Hematopoietic multipotent progenitor cell (in vitro differentiated cells): Measurements from ENCODE around the gene GFM2. TPM values are rescaled to one million over a fixed set of nuclear protein-coding genes. Genes with fewer than 3 reads are reported as not detected.
"Not testable (repeated sequence)": the region's sequence is repeated elsewhere in the genome, so short reads cannot be mapped to it uniquely, and the experiment has no call there.

Source experiments
- DNase-seq, 3 donors: peaks; one replicate each; pipeline ENCODE4 v3.0.0-alpha.2; 2011 to 2015; ENCODE audit warnings: low read depth in 2 of 3, low spot score in 2 of 3
- small RNA-seq: library from RNA; depleted of rRNA; stranded (forward); fragments of <200 nt; gene quantifications from one replicate; pipeline ENCODE3, GENCODE V24; 2012
- total RNA-seq: library from RNA; depleted of rRNA; stranded (reverse); fragments of >200 nt; gene quantifications from one replicate; pipeline ENCODE4 v1.2.3, GENCODE V29; 2012

Gene GFM2
- total RNA-seq, 1 donor, result 17.5 TPM

- DNase-seq, result no peak
Observed at GRCh38 chr5:74725331-74725730, 41.6 kb downstream of the GFM2 start.

- no peak for DNase-seq
Observed at GRCh38 chr5:74722271-74722670, 44.6 kb downstream of the GFM2 start.

- DNase-seq, result no peak
Observed at GRCh38 chr5:74717596-74717995, 49.3 kb downstream of the GFM2 start.

- no peak for DNase-seq
Observed at GRCh38 chr5:74693191-74693590, 73.7 kb downstream of the GFM2 start.

- no peak for DNase-seq
Observed at GRCh38 chr5:74686962-74687751, 79.8 kb downstream of the GFM2 start.

- DNase-seq, result peak in 2 of 3 donors; percentile 74 to 84
Observed at GRCh38 chr5:74685979-74686631, 80.8 kb downstream of the GFM2 start.

- DNase-seq, result peak; percentile 49 to 89 (median 89)
Observed at GRCh38 chr5:74684900-74685851, 81.7 kb downstream of the GFM2 start, which contains the start of gene HEXB. TSS of gene HEXB (plus strand) at chr5:74685233. CDS start at chr5:74685261, 28 bp downstream.

GRCh38 chr5:74679966-74680365, 87.0 kb downstream of the GFM2 start:
- no peak for DNase-seq

- not testable (repeated sequence) for DNase-seq
Observed at GRCh38 chr5:74679300-74679699, 87.6 kb downstream of the GFM2 start.

GRCh38 chr5:74678123-74678522, 88.8 kb downstream of the GFM2 start:
- not testable (repeated sequence) for DNase-seq

- not testable (repeated sequence) for DNase-seq
Observed at GRCh38 chr5:74676466-74676865, 90.5 kb downstream of the GFM2 start.

GRCh38 chr5:74673011-74673790, 93.7 kb downstream of the GFM2 start:
- DNase-seq, result peak in 2 of 3 donors; percentile 31 to 69

- DNase-seq, result no peak
Observed at GRCh38 chr5:74672215-74672877, 94.6 kb downstream of the GFM2 start.

Small RNA genes within 50 kb of the gene (small RNA-seq; reads per million reads assigned to genes)
- not detected for gene RNU6-658P

Other genes starting within 250 kb of the GFM2 start
- gene ENC1, start 126.4 kb downstream of the GFM2 start, total RNA-seq, result 3.5 TPM
- gene HEXB, start 81.9 kb downstream of the GFM2 start, total RNA-seq, result 83.2 TPM
- gene NSA2, start 132 bp upstream of the GFM2 start, total RNA-seq, result 20.5 TPM
- gene FAM169A, start 99.3 kb upstream of the GFM2 start, total RNA-seq, result 13.7 TPM